HG02938 (cell line): ENCODE results near the gene TAF1.
"Not testable (repeated sequence)": the region's sequence is repeated elsewhere in the genome, so short reads cannot be mapped to it uniquely, and the experiment has no call there.

ENCODE experiments used
- ATAC-seq: cut with Tn5 transposase; IDR thresholded peaks from one replicate; pipeline ENCODE4 v1.9.1; 2021; ENCODE audit warnings: mild to moderate bottlenecking, moderate library complexity; ENCODE audit not compliant: unreplicated experiment

The TAF1 gene, protein sequence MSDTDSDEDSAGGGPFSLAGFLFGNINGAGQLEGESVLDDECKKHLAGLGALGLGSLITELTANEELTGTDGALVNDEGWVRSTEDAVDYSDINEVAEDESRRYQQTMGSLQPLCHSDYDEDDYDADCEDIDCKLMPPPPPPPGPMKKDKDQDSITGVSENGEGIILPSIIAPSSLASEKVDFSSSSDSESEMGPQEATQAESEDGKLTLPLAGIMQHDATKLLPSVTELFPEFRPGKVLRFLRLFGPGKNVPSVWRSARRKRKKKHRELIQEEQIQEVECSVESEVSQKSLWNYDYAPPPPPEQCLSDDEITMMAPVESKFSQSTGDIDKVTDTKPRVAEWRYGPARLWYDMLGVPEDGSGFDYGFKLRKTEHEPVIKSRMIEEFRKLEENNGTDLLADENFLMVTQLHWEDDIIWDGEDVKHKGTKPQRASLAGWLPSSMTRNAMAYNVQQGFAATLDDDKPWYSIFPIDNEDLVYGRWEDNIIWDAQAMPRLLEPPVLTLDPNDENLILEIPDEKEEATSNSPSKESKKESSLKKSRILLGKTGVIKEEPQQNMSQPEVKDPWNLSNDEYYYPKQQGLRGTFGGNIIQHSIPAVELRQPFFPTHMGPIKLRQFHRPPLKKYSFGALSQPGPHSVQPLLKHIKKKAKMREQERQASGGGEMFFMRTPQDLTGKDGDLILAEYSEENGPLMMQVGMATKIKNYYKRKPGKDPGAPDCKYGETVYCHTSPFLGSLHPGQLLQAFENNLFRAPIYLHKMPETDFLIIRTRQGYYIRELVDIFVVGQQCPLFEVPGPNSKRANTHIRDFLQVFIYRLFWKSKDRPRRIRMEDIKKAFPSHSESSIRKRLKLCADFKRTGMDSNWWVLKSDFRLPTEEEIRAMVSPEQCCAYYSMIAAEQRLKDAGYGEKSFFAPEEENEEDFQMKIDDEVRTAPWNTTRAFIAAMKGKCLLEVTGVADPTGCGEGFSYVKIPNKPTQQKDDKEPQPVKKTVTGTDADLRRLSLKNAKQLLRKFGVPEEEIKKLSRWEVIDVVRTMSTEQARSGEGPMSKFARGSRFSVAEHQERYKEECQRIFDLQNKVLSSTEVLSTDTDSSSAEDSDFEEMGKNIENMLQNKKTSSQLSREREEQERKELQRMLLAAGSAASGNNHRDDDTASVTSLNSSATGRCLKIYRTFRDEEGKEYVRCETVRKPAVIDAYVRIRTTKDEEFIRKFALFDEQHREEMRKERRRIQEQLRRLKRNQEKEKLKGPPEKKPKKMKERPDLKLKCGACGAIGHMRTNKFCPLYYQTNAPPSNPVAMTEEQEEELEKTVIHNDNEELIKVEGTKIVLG (N-terminal part only)

DNA sequence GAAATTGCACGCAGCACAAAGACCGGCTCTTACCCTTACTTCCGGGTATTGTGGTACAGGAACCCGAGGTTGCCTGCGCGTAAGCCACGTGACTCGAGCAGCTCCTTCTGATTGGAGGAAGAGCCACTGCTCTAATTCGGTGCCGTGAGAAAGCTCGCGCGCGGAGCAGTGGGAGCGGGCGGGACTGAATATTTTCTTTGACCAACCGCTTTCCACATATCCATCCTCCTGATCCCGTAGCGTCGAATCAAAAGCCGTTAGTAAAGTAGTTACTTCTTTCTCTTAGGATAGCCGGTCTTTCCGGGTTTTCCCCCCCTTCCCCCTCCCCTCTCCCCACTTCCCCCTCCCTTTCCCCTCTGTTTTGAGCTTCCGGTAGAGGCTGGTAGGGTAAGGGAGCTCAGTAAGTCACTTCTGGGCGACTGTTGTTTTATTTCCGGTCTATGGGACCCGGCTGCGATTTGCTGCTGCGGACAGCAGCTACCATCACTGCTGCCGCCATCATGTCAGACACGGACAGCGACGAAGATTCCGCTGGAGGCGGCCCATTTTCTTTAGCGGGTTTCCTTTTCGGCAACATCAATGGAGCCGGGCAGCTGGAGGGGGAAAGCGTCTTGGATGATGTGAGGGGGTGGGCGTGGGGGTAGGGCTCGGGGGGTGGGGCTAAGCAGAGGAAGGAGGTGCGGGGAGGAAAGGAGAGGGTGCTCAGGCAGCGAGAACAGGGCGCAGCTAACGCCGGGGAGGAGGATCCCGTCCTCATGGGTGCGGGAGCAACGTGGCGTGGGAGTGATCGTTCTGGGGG is at the start of gene TAF1:
Gene TAF1, plus strand, starts transcription at position 483 of the 799 bp plus-strand sequence. Its CDS starts 18 bp downstream, at position 501.
- ATAC-seq: peak; percentile 85

DNA sequence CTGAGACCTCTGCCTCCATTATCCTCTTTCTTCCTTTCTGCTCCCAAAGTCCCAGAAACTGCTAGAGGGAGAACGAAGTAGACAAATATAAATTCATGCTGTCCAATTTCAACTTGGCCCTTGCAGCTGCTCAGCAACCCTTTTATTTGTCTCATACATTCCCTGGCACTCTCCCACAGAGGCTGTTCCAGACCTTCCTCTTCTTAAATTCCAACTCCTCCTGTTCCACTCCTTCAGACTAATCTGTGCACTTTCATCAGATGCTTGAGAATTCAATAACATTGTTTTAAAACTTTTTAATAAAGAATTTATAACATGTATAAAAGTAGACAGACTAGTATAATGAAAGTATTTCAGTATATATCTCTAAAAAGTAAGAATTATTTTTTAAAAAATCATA is 49.2 kb upstream of the TAF1 start:
- not testable (repeated sequence) for ATAC-seq

DNA sequence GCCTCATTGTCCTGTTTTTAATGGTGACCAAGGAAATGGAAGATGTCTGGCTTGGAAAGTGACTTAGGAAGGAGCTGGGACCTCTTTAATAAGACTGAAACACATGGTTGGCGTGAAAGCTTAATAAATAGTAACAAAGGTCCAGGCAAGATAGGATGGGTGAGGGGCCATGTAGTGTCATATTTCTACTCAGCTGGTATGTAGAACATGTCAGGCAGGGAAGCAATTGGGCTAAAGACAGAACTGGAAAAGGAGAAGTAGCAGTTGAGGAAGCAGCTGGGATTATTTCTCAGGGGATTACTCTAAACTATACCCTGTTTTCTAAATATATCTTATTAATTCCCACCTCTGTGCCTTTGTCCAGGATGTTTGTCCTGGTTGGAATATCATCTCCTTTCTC is 46.0 kb upstream of the TAF1 start:
- ATAC-seq: no peak

DNA sequence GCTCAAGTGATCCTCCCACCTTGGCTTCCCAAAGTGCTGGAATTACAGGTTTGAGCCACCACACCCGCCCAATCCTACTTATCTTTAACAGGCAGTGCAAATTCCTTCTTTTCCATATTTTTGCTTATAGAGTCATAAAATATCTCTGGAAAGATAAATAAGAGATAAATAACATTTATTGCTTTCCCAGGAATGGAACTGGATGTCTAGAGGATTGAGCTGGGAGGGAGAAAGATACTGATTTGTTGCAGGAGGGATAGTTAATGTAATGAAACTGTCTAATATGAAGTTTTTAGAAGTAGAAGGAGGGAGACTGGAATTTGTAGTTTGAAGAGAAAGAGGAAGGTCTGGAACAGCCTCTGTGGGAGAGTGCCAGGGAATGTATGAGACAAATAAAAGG is 44.4 kb upstream of the TAF1 start:
- no peak for ATAC-seq

DNA sequence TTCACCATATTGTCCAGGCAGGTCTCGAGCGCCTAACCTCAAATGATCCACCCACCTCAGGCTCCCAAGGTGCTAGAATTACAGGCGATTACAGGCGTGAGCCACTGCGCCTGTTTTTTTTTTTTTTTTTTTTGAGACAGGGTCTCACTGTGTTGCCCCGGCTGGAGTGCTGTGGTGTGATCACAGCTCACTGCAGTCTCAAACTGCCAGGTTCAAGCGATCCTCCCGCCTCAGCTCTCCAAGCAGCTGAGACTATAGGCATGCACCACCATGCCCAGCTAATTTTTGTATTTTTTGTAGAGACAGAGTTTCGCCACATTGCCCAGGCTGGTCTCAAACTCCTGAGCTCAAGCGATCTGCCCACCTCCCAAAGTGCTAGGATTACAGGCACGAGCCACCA is 41.7 kb upstream of the TAF1 start:
- ATAC-seq: not testable (repeated sequence)

DNA sequence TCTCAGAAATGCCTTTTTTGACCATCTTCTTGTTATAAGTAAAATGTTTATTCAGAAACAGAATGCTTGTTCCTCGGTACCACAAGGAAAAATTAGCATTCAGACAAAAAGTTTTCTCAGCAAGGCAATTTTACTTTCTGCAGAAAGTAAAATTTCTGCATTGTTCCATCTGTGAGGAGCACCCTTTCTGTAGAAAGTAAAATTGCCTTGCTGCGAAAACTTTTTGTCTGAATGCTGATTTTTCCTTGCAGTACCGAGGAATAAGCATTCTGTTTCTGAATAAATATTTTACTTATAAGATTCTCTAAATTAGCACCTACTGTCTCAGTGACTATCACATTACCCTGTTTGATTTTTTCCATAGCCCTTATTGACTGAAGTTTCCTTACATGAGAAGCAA is 39.8 kb upstream of the TAF1 start:
- ATAC-seq: no peak

DNA sequence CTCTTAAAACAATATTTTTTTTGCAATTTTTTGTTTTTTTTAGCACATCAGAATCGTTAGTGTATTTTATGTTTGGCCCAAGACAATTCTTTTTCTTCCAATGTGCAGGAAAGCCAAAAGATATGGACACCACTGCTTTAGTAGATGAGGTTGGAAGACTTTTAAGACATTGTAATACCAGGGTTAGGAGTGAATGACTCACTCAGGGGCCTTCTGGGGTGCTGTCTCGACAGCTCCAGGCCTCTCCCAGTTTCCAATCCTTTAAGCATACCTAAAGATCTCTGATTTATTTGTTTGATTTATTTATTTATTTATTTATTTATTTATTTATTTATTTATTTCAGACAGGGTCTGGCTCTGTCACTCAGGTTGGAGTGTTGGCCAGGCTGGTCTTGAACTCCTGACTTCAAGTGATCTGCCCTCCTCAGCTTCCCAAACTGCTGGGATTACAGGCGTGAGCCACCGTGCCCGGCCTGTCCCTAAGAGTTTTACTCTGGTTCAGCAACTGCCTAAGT is 16.9 kb upstream of the TAF1 start:
- not testable (repeated sequence) for ATAC-seq

DNA sequence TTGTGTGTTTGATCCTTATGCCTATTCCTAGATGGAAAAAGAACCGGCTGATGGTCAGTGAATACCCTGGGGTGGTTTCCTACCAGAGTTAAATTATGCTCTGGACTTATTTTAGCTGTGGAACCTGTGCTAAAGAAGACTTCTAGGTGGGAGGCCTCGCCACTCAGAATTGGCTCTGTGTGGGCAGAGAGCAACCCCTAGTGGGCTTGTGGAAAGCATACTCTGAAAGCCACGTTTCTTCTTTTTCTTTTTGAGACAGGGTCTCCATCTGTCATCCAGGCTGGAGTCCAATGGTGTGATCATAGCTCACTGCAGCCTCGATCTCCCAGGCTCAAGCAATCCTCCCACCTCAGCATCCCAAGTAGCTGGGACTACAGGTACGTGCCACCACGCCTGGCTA is 16.3 kb upstream of the TAF1 start:
- not testable (repeated sequence) for ATAC-seq

DNA sequence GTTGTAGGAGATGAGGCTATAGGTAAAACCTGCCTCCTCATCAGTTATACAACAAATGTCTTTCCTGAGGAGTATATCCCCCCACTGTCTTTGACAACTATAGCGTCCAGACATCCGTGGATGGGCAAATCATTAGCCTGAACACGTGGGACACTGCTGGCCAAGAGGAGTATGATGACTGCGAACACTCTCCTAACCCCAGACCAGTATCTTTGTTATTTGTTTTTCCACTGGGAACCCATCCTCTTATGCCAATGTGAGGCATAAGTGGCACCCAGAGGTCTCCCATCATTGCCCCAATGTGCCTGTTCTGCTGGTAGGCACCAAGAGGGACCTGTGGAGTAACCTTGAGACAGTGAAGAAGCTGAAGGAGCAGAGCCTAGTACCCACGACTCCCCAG is 13.7 kb upstream of the TAF1 start:
- not testable (repeated sequence) for ATAC-seq

DNA sequence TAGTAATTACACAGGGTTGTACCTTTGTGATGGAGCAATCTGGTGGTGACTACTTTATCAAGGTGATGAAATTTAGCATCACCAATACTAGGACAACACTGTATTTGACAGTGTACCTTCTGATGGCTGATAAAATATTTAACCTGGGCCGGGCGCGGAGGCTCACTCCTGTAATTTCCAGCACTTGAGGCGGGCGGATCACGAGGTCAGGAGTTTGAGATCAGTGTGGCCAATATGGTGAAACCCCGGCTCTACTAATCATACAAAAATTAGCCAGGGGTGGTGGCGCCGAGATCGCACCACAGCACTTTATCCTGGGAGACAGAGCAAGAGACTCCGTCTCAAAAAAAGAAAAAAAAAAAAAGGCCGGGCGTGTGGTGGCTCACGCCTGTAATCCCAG is 1.9 kb upstream of the TAF1 start:
- no peak for ATAC-seq

DNA sequence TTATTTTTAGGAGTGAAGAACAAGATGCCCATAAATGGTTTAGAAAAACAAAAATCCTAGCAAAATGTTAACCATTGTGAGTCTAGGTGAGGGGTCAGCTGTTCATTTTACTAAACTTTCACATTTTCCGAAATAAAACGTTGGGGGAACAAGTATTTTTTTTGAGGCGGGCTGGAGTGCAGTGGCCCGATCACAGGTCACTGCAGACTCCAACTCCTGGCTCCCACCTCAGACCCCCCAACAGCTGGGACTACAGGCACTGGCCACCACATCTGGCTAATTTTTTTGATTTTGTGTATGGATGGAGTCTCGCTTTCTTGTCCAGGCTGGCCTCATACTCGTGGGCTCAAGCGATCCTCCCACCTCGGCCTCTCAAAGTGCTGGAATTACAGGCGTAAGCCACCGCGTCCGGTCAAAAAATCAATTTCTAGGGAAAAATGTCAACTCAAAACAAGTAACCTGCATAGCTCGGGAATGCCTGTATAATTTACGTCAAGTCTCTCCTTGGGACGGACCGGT is 742 bp upstream of the TAF1 start:
- ATAC-seq: peak; percentile 8

DNA sequence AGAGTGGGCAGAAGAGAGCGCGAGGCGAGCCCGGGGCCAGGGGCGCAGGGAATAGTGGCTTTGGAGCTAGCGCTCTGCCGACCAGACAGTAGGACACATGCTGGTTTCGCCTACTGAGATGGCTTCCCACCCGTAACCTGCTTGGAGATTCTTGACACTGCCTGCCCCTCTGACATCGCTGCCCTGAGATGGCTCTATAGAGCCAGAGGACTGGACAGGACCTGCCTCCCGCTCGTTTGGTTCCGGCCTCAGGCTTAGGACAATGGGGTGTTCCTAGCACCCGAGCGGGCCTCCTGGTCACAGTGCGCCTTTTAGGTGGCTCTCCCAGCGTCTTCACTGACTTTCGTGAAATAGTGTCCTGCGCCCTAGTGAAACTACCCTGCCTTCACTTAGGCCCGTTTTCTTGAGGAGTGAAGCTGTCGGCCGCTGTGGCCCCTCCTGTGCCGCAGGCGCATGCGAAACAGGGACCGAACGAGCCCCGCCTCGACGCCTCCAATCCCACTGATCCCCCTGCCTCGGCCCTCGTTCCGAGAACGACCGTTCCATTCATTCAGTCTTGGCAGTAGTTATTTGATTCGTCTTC is 608 bp downstream of the TAF1 start:
- ATAC-seq: no peak

DNA sequence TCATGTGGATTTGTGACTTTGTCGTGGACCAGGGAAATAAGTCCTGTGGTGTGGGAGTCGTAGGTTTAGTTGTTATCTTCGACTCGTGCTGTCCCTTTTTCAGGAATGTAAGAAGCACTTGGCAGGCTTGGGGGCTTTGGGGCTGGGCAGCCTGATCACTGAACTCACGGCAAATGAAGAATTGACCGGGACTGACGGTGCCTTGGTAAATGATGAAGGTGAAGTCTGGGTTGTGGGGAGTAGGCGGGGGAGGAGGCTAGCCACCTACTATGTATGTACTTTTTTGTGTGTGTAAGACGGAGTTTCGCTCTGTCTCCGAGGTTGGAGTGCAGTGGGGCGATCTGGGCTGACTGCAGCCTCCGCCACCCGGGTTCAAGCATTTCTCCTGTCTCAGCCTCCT is 1.2 kb downstream of the TAF1 start:
- no peak for ATAC-seq

DNA sequence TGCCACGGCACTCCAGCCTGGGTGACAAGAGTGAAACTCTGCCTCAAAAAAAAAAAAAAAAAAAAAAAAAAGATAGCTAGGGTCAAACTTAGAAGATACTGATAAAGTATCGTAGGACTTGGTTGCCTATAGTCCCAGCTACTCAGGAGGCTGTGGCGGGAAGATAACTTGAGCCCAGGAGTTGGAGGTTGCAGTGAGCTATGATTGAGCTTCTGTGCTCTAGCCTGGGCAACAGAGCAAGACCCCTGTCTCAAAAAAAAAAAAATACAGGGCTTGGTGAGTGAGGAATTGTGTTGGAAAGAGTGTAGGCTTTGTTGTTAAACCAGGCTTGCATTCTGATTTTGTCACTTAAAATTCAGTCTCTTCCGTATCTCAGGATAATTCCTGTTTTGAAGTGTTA is 6.2 kb downstream of the TAF1 start:
- no peak for ATAC-seq

DNA sequence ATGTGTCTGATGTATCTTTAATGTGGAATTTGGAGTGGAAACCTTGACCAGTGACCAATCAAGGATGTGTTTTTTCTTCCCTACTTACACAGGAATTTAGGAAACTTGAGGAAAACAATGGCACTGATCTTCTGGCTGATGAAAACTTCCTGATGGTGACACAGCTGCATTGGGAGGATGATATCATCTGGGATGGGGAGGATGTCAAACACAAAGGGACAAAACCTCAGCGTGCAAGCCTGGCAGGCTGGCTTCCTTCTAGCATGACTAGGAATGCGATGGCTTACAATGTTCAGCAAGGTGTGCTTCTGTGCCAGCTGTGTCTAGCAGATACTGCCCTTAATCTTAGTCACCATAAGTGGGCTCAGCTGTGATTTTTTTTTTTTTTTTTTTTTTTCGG is 12.6 kb downstream of the TAF1 start:
- no peak for ATAC-seq

DNA sequence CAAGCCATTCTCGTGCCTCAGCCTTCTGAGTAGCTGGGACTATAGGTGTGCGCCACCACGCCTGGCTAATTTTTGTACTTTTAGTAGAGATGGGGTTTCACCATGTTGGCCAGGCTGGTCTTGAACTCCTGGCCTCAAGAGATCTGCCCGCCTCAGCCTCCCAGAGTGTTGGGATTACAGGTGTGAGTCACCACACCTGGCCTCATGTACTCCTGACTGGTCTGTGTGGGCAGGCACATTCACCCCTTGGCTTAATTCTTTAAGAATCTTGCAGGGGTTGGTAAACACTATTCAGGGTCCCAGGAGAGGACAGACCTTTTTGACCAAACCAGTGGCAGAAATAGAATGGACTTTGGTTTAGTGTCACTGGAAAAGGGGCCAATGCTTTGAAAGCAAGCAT is 25.6 kb downstream of the TAF1 start:
- not testable (repeated sequence) for ATAC-seq

DNA sequence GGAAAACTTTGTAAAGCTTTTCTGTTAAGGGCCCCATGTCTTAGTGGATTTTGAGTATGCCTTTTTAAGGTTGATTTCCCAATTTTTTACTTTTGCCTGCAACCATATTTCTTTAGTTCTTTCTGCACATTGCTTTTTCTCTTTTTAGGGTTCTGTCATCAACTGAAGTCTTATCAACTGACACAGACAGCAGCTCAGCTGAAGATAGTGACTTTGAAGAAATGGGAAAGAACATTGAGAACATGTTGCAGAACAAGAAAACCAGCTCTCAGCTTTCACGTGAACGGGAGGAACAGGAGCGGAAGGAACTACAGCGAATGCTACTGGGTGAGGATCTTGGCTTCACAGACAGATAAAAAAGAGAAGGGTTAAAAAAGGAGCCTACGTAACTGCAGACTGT is 27.8 kb downstream of the TAF1 start:
- ATAC-seq: no peak

DNA sequence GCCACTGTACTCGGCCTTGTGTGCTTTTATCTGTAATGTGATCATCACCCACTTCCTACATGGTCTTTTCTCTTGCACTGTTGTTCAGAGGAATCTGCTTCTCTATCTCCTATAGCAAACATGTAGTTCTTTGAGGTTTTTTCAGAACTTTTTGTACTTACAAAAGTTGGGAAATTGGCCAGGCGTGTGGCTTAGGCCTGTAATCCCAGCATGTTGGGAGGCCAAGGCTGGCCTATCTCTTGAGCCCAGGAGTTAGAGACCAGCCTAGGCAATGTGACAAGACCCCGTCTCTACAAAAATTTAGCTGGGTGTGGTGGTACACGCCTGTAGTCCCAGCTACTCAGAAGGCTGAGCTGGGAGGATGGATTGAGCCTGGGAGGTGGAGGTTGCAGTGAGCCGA is 30.4 kb downstream of the TAF1 start:
- ATAC-seq: no peak

DNA sequence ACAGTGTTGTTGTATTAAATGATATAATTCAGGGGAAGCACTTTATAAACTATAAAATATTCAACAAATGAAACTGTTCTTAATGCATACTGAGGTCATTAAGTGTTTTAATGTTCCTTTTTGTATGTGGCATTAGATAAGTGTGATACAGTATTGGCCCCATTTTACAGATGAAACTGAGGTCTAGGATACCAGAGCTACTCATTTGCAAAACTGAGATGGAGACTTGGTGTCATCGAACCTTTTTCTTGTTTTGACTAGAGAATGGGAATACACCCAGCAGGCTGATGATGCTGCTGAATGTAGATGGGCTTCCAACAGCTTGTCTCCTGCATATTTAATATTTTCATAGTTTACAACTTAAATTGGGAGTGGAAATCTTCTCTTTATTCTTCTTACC is 34.6 kb downstream of the TAF1 start:
- no peak for ATAC-seq
